Measurements from ENCODE around the gene TYK2. TPM values are rescaled to one million over a fixed set of nuclear protein-coding genes. Genes with fewer than 3 reads are reported as not detected.

Gene TYK2
- total RNA-seq, 1 donor from 2014 or later = 67.2 TPM

- DNase-seq (ENCODE audit: low read depth) = no peak
Measured at GRCh38 chr19:10335352-10335985, 44.9 kb downstream of the TYK2 start.

DNA sequence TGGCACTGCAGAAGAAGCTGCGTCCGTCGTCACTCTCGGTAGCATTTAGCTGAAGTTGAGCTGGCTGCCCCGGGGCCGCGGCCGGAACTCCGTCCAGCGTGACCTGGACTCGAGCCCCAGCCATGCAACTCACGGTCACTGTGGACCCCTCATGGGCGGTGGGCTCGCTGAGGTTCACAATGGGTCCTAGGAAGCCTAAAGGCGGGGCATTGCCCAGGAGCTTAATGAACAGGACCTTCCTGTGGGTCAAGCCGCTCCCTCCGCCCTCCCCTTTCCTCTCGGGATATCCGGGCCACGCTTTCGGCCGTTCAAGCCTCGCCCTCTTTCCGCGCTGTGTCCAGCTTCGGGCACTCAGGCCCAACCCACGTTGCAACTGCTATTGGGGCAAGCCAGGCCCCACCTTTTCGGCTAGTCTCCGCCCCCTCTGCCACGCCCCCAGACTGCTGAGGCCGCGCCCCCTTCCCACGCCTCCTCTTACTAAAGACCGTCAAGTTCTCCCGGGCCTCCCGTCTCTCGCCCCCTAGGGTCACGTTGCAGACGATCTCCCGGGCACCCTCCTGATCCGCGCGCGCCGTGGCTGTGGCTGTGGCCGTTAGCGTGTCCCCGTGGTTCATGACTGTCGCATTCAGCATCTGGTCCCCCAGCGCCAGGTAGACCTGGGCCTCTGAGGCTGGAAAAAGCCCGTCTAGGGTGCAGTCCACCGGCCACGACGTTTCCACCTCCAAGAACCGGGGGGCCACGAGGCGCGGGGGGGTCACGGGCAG is 45.6 kb downstream of the TYK2 start:
- peak; percentile 94 for DNase-seq (ENCODE audit: low read depth)

- DNase-seq (ENCODE audit: low read depth) = no peak
Measured at GRCh38 chr19:10333758-10334587, 46.4 kb downstream of the TYK2 start.

- DNase-seq (ENCODE audit: low read depth) = peak; percentile 98
Measured at GRCh38 chr19:10332965-10333757, 47.2 kb downstream of the TYK2 start, which contains the start of gene RAVER1. Gene RAVER1 (minus strand): TSS chr19:10333529. CDS start chr19:10333507, 22 bp downstream.

DNA sequence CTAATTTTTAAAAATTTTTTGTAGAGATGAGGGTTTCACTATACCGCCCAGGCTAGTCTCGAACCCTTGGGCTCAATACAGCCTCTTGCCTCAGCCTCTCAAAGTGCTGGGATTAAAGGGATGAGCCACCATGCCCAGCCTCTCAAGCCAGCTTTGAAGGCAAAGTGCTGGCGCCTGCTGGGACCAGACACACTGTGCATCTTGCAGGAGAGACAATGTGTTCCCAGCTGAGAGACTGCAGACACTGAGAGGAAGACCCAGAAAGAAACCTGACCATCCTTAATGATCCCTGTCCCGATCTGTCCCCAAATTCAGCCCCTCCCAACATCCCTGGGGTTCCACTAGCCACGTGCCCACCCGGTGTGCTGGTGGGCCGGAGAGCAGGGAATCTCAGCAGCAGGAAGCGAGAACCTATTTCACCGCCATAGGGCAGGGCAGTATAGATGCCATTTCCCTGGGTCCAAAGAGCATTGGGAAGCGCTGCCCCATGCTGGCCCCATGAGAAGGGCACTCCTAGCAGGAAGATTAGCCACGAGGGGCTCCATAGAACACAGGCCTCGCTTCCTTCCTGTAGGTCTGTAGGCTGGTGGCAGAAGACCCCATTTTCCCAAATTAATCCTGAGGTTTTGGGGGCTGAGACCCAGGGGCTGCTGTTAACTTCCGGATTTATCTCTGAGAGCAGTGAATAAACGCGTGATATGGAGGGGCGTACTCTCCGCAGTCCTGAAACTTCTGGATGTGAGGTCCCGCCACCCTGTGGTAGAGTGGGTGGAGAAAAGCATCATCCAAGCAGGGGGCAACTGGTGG is 48.0 kb downstream of the TYK2 start:
- no peak for DNase-seq (ENCODE audit: low read depth)

- no peak for DNase-seq (ENCODE audit: low read depth)
Measured at GRCh38 chr19:10329555-10329954, 50.8 kb downstream of the TYK2 start.

DNA sequence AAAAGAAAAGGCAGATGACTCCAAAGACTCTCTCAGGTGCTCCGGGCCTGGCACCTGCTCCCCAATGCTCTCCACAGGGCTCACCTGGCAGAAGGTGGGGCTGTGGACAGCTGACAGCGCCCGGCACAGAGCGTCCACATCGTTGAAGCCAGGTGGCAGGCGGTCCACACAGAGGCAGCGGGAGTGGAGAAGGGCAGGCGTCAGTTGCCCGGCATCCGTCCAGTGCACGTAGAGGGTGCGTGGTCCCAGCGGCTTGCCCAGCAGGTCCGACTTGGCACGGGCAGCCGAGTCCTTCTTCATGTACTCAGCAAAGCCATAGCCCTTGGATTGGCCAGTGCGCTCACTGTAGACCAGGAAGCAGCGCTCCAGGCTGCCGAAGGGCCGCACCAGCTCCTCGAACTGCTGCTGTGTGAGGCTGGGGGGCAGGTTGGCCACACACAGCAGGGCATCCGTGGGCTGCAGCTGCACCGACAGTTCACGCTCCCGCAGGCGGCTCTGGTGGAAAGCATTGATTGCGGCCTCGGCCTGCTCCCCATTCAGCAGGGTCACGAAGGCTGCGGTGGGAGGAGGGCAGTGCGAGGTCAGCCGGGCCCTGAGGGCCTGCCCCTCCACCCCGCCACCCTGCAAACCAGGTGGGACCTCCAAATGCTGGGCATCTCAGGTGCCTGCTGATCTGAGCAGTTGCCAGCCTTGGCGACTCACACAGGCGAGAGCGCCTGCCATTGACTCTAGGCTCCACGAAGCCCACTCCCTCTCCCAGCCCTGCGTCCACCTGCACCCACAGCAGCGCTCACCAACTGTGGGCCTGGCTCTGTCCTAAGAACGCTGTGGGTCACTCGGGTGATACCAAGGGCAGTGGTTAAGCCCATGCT is 51.6 kb downstream of the TYK2 start:
- DNase-seq (ENCODE audit: low read depth) = no peak

DNA sequence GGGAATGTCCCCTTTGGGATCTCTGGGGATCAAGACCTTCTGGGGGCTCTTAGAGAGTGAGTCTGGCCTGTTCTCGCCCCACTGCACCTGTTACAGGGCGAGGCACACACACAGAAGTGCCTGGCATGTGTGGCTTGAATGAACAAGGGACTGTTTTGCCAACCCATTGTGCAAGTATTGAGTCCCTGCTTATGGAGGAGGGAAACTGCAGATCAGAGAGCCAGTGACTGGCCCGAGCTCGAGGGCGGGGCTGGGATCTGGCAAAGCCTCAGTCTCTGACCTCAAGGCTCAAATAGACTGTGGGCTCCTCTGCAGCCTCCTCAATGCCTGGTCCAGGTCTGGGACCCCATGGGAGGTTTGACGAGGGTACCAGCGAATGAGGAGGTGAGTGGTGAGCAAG is 52.6 kb downstream of the TYK2 start:
- peak; percentile 44 for DNase-seq (ENCODE audit: low read depth)

DNA sequence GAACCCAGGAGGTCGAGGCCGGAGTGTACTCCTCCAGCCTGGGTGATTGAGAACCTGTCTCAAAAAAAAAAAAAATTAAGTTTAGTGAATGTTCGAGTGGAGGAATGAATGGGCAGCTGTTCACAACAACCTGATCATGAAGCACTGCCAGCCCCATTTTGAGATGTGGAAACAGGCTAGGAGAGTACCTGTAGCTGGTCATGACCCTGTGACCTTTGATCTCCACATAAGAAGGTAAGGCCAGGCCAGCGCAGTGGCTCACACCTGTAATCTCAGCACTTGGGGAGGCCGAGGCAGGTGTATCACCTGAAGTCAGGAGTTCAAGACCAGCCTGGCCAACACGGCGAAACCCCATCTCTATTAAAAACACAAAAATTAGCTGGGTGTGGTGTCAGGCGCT is 54.6 kb downstream of the TYK2 start:
- DNase-seq (ENCODE audit: low read depth) = no peak

DNA sequence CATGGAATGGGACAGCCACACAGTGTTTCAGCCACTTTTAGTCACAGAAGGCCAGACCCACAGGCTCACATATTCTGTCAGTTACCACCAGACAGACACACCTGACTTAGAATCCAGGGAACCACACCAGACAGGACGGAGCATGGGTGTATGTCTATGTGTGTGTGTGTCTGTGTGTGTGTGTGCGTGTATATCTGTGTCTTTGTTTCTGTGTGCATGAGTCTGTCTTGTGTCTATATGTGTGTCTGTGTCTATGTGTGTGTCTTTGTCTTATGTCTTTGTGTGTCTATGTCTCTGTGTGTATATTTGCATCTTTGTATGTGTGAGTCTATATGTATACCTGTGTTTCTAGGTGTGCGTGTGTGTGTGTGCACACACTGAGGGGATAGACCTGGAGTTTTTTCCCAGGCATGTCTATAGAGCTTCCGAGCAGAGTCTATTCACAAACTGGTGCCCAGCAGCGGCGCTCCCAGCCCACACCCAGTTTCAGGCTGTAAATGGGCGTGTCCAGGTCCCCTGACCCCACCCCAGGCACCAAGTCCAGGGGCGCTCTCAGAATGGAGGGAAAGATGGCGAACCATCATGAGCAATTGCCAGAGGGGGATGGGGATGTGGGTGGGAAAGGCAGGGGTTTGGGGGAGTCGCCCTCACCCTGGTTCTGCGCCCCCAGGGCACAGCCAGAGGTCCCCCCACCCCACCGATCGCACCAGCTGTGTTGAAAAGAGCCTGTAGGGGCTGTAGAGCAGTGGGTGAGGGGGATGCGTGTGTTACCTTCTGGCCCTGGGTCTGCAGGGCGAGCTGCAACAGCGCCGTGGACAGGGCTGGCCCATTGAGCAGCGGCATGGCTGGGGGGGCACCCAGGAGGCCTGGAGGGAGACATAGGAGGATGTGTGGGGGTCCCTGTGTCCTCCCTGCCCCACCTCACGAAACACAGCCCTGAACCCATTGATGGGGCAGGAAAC is 58.2 kb downstream of the TYK2 start:
- no peak for DNase-seq (ENCODE audit: low read depth)

GRCh38 chr19:10321417-10321797 is 59.0 kb downstream of the TYK2 start:
- no peak for DNase-seq (ENCODE audit: low read depth)

DNA sequence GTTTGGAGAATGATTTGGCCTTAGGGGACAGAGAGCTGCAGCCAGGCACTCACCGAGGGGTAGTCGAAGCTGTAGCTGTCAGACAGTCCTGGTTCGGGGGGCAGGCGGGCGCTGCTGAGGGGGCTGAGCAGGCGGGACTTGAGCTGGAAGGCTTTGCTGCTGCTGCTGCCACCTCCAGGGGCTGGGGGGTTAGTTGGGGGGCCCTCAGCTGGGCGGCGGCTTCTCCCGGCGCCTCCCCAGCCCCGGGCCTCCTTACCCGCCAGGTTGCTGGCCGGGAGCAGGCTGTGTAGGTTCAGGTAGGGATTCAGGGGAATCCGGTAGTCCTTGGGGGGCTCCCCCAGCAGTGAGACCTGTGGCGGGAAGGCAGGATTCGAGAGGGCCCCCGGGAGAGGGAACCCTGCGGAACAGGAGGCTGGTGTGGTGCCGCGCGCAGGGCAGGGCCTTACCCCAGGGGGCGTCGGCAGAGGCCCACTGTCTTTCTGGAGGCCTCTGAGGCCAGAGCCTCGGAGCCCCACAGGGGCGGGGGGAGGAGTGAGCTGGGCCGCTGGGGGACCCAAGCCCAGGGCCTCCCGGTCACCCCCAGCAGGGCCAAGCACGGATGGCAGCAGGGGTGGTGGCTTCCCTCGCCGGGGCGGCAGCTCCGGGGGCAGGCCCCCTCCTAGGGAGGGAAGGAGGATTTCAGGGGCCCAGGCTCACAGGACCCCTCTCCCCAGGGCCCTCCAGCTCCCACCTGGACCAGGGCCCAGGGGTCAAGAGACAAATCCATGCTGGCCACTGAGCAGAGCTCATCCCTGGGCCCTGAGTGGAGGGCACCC is 59.6 kb downstream of the TYK2 start:
- DNase-seq (ENCODE audit: low read depth) = no peak

GRCh38 chr19:10318807-10319682 is 61.3 kb downstream of the TYK2 start:
- no peak for DNase-seq (ENCODE audit: low read depth)

DNA sequence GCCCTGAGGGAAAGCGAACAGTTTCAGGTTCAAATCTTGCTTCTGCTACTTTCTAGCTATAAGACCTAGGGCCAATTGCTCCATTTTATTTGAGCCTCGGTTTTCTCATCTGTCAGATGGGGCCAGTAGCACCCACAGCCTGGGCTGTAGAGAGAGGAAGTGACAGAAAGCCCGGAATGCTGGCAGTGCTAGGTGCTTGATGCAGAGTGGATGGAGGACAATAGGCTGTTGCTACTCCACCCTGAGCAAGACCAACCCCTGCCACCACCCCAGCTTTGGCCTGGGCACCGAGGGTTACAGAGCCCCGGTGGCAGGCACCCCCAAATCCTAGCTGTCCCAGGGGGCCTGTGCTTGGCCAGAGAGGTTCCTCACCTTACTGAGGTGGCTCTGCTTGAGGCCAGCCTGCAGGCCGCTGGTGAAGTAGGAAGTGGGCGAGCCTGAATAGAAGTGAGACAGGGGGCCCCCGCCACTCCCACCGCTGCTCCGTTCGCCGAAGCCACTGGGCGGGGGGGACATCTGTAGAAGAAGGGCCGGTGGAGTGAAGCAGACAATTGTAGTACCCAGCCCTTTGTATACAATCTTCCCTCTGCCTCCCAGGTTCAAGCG is 62.4 kb downstream of the TYK2 start:
- no peak for DNase-seq (ENCODE audit: low read depth)

DNA sequence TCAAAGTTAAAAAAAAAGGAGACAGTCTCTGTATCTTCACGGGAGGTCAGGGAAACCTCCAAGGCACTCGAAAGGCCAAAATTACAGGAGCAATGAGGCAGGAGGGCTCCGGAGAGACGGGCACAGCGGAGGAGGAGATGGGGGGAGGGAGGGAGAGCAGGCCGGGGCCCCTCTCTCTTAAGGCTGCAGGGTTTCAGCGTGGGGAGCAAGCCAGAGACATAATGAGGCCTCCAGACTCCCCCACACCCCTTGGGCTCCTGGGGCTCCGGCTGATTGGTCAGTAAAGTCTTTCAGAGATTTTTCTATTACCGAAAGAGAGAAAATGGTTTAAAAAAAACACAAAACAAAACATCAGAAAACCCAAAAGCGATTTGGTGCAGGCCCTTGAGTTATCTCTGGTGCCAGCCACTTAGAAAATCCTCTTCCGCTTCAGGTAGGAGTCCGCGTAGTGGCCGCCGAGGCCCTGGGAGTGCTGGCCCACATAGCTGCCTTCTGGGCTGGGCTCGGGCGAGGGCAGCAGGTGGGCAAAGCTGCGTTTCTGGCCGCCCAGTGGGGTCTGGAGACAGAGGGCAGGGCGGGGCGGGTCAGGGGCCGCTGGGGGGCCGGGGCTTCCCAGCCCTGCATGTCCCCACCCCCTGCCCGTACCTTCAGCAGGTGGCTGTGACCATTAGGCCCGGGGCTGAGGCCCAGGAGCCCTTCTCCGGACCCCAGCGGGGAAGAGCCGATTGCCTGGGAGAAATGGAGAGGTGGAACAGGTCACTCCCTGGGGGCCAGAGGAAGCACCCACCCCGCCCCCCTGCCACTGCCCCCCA is 63.1 kb downstream of the TYK2 start:
- no peak for DNase-seq (ENCODE audit: low read depth)

Measured in myocyte (in vitro differentiated cells).